ENCODE measurements around the gene FERD3L. TPM values are rescaled to one million over a fixed set of nuclear protein-coding genes. Genes with fewer than 3 reads are reported as not detected.
A peak's percentile ranks its signal among the peaks of the same experiment; 100 is the strongest.

The FERD3L gene
- total RNA-seq, 4 donors from 2014 or later, result not detected

- H3K27me3 ChIP-seq, result peaks cover 70% of the 10 kb centered on the region
- no peak for TF ChIP-seq POLR2AphosphoS5 (IDR thresholded peaks at IDR 0.05)
- no peak for TF ChIP-seq EP300 (IDR thresholded peaks at IDR 0.05; ENCODE audit: low read depth)
- TF ChIP-seq, protein P1, sequence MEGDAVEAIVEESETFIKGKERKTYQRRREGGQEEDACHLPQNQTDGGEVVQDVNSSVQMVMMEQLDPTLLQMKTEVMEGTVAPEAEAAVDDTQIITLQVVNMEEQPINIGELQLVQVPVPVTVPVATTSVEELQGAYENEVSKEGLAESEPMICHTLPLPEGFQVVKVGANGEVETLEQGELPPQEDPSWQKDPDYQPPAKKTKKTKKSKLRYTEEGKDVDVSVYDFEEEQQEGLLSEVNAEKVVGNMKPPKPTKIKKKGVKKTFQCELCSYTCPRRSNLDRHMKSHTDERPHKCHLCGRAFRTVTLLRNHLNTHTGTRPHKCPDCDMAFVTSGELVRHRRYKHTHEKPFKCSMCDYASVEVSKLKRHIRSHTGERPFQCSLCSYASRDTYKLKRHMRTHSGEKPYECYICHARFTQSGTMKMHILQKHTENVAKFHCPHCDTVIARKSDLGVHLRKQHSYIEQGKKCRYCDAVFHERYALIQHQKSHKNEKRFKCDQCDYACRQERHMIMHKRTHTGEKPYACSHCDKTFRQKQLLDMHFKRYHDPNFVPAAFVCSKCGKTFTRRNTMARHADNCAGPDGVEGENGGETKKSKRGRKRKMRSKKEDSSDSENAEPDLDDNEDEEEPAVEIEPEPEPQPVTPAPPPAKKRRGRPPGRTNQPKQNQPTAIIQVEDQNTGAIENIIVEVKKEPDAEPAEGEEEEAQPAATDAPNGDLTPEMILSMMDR (IDR thresholded peaks at IDR 0.05), result no peak
- TF ChIP-seq POLR2A (IDR thresholded peaks at IDR 0.05), result no peak
- H3K36me3 ChIP-seq, result no peaks in the 10 kb centered on the region
- intact Hi-C loops (cut with DNase I; ENCODE audit: low total_unique reads), result no loop called here
- no peak overlapping the region for H3K27ac ChIP-seq
- peak overlapping the region in 1 of 4 donors; percentile 12 for H3K4me3 ChIP-seq
- in situ Hi-C loops (cut with MboI; ENCODE audit: low pct_ligation_motif_present in 1 of 4, low pct_unique_long_range_greater_than_20kb in 1 of 4, low sequenced_read_pairs in 3 of 4), result no loop called here
- DNase-seq, result no peak
- no peaks in the 10 kb centered on the region for H3K9me3 ChIP-seq
- peaks cover 0 to 3% (median 0%) of the 10 kb centered on the region in 4 donors for H3K4me1 ChIP-seq
- 9 to 12% methylated on average over 9 to 24 of the region's 30 CpGs for WGBS, 2 donors (ENCODE audit: low coverage in 1 of 2)
These were observed 1.2 kb downstream of the FERD3L start for GRCh38 chr7:19143881-19144574.

DNA sequence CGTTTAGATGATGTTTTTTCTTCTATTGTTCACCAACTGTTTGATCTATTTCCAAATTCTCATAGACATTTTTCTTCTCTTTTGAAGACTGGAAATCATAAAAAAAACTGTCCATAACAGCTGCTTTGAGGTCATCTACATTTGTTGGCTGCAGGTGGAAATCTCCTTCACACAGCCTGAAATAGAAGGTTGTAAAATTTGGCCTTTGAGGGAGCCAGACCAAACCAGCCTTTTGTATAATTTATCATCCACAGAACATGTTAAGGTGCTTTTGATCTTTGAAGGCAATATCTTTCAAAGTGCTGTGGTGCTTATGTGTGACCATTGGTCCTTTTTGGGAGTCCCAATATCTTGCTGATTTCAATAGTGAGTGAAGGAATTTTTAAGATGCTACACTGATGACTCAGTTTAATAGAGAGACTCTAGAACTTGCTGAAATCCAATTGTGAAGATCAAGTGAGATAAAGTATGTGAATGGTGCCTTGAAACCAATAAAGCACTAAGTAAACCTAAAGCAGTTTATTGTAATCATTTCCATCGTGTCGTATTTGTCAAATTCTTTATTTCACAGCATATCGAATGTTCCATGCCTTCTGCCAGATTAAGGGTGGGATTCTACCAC, 5.4 kb downstream of the FERD3L start:
- Histone ChIP-seq H3K27ac (no peak overlapping the region), H3K9me3 (no peaks in the 10 kb centered on the region), H3K4me3 (no peak overlapping the region), H3K4me1 (no peaks in the 10 kb centered on the region), H3K27me3 (peaks cover 37% of the 10 kb centered on the region), H3K36me3 (no peaks in the 10 kb centered on the region)
- DNase-seq, result no peak
- intact Hi-C loops (cut with DNase I; ENCODE audit: low total_unique reads), result no loop called here
- WGBS, 2 donors (ENCODE audit: low coverage in 1 of 2), result 81 to 97% methylated on average over 4 of the region's 4 CpGs
- in situ Hi-C loops (cut with MboI; ENCODE audit: low pct_ligation_motif_present in 1 of 4, low pct_unique_long_range_greater_than_20kb in 1 of 4, low sequenced_read_pairs in 3 of 4), result no loop called here
- TF ChIP-seq POLR2A (IDR thresholded peaks at IDR 0.05) (no peak), POLR2AphosphoS5 (IDR thresholded peaks at IDR 0.05) (no peak), EP300 (IDR thresholded peaks at IDR 0.05; ENCODE audit: low read depth) (no peak)
- TF ChIP-seq, protein P1 (IDR thresholded peaks at IDR 0.05), result no peak

DNA sequence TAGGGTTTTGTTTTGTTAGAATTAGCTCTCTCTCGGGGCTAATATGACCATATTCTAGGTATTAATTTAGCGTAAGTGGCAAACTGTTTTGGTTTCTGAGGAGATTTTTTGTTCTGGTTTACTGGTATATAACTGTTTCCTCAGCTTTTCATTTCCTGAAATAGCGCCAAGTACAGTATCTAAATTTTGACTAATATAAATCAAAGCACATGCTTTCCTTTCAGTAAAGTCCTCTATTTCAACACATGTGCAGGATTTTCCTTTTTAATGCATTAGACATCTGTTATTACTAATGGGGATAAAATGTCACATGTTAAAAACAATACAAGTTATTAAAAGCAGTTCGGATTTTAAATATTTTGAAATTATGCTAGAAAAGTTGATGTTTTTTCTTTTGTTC, 11.3 kb downstream of the FERD3L start:
- WGBS, 2 donors (ENCODE audit: low coverage in 1 of 2), result 58 to 63% methylated on average over 4 of the region's 4 CpGs
- H3K4me3 ChIP-seq, result no peak overlapping the region
- no peaks in the 10 kb centered on the region for H3K27me3 ChIP-seq
- no peak for DNase-seq
- intact Hi-C loops (cut with DNase I; ENCODE audit: low total_unique reads), result no loop called here
- no peaks in the 10 kb centered on the region for H3K4me1 ChIP-seq
- H3K27ac ChIP-seq, result no peak overlapping the region
- no peaks in the 10 kb centered on the region for H3K9me3 ChIP-seq
- TF ChIP-seq POLR2A (IDR thresholded peaks at IDR 0.05) (no peak), EP300 (IDR thresholded peaks at IDR 0.05; ENCODE audit: low read depth) (no peak), POLR2AphosphoS5 (IDR thresholded peaks at IDR 0.05) (no peak)
- TF ChIP-seq, protein P1 (IDR thresholded peaks at IDR 0.05), result no peak
- in situ Hi-C loops (cut with MboI; ENCODE audit: low pct_ligation_motif_present in 1 of 4, low pct_unique_long_range_greater_than_20kb in 1 of 4, low sequenced_read_pairs in 3 of 4), result no loop called here
- H3K36me3 ChIP-seq, result no peaks in the 10 kb centered on the region

DNA sequence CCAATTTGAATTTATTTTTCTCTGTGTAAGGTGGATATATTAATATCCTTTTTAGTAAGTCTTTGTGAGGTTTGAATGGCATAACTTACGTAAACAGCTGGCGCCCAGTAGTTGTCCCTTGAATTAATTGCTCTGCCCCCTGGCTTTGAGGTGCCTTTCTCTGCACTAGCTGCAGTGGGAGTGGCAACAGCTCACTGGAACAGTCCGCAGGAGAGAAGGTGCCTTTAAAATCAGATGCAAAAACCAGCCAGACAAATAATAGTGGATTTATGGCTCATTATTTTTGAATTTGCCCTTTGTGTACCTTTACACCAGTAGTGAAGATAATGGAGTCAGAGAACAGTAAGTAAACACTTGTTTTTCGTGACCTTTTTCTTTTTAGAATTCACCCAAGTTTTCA, 11.8 kb downstream of the FERD3L start:
- no peaks in the 10 kb centered on the region for H3K27me3 ChIP-seq
- no peak overlapping the region for H3K27ac ChIP-seq
- no peaks in the 10 kb centered on the region for H3K36me3 ChIP-seq
- no peak overlapping the region for H3K4me3 ChIP-seq
- H3K9me3 ChIP-seq, result no peaks in the 10 kb centered on the region
- TF ChIP-seq POLR2AphosphoS5 (IDR thresholded peaks at IDR 0.05) (no peak), POLR2A (IDR thresholded peaks at IDR 0.05) (no peak), EP300 (IDR thresholded peaks at IDR 0.05; ENCODE audit: low read depth) (no peak)
- TF ChIP-seq, protein P1 (IDR thresholded peaks at IDR 0.05), result no peak
- WGBS, 2 donors (ENCODE audit: low coverage in 1 of 2), result 61 to 65% methylated on average over 2 to 4 of the region's 4 CpGs
- no peaks in the 10 kb centered on the region for H3K4me1 ChIP-seq
- intact Hi-C loops (cut with DNase I; ENCODE audit: low total_unique reads), result no loop called here
- in situ Hi-C loops (cut with MboI; ENCODE audit: low pct_ligation_motif_present in 1 of 4, low pct_unique_long_range_greater_than_20kb in 1 of 4, low sequenced_read_pairs in 3 of 4), result no loop called here
- DNase-seq, result no peak
